ENCODE data around the gene GIT2. TPM values are rescaled to one million over a fixed set of nuclear protein-coding genes. Genes with fewer than 3 reads are reported as not detected.

GIT2 gene
- total RNA-seq, 4 donors from 2014 or later: 36.8 to 52.8 (median 42.3) TPM

GRCh38 chr12:109997393-109997792, 1.2 kb upstream of the GIT2 start:
- 84 to 89% methylated on average over 3 to 4 of the region's 4 CpGs for WGBS, 2 donors (ENCODE audit: low coverage in 1 of 2)
- Histone ChIP-seq H3K36me3 (no peaks in the 10 kb centered on the region), H3K4me1 (peaks cover 0 to 76% (median 19%) of the 10 kb centered on the region in 3 donors), H3K27ac (no peak overlapping the region), H3K4me3 (no peak overlapping the region), H3K9me3 (no peaks in the 10 kb centered on the region), H3K27me3 (no peaks in the 10 kb centered on the region)
- no peak for ATAC-seq
- no peak for TF ChIP-seq CTCF (IDR thresholded peaks at IDR 0.05)
- no peak for TF ChIP-seq EP300 (IDR thresholded peaks at IDR 0.05)
- no peak for TF ChIP-seq POLR2AphosphoS5 (IDR thresholded peaks at IDR 0.05)
- TF ChIP-seq POLR2A (IDR thresholded peaks at IDR 0.05): no peak

- 58% methylated on average over 2 of the region's 2 CpGs; no CpG with 5 or more reads in 1 of the 2 donors for WGBS, 2 donors (ENCODE audit: low coverage in 1 of 2)
- H3K27ac ChIP-seq: peak overlapping the region in 3 of 4 donors; percentile 83 to 89 (median 85)
Measured at GRCh38 chr12:109996483-109996853, 300 bp upstream of the GIT2 start.

GRCh38 chr12:109995361-109995685, 845 bp downstream of the GIT2 start:
- Histone ChIP-seq H3K27ac (peak overlapping the region in 3 of 4 donors; percentile 83 to 89 (median 85)), H3K36me3 (peaks cover 0 to 13% of the 10 kb centered on the region in 2 donors), H3K27me3 (no peaks in the 10 kb centered on the region), H3K9me3 (no peaks in the 10 kb centered on the region), H3K4me1 (peaks cover 0 to 67% (median 14%) of the 10 kb centered on the region in 3 donors), H3K4me3 (peak overlapping the region; percentile 55 to 100)
- 0% methylated on average over 5 to 6 of the region's 6 CpGs for WGBS, 2 donors (ENCODE audit: low coverage in 1 of 2)
- TF ChIP-seq POLR2AphosphoS5 (IDR thresholded peaks at IDR 0.05) (no peak), CTCF (IDR thresholded peaks at IDR 0.05) (no peak), POLR2A (IDR thresholded peaks at IDR 0.05) (no peak), EP300 (IDR thresholded peaks at IDR 0.05) (no peak)
- no peak for ATAC-seq

More at GRCh38 chr12:109996483-109996853, 300 bp upstream of the GIT2 start:
- no peaks in the 10 kb centered on the region for H3K9me3 ChIP-seq
- no peaks in the 10 kb centered on the region for H3K27me3 ChIP-seq
- peaks cover 0 to 71% (median 16%) of the 10 kb centered on the region in 3 donors for H3K4me1 ChIP-seq
- ATAC-seq: no peak
- no peak for TF ChIP-seq CTCF (IDR thresholded peaks at IDR 0.05)
- no peak for TF ChIP-seq EP300 (IDR thresholded peaks at IDR 0.05)
- TF ChIP-seq POLR2A (IDR thresholded peaks at IDR 0.05): no peak
- TF ChIP-seq POLR2AphosphoS5 (IDR thresholded peaks at IDR 0.05): no peak
- H3K4me3 ChIP-seq: peak overlapping the region; percentile 55 to 100
- peaks cover 0 to 2% of the 10 kb centered on the region in 2 donors for H3K36me3 ChIP-seq

- 32 to 49% methylated on average over 5 to 6 of the region's 6 CpGs for WGBS, 2 donors (ENCODE audit: low coverage in 1 of 2)
- TF ChIP-seq CTCF (IDR thresholded peaks at IDR 0.05) (no peak), POLR2A (IDR thresholded peaks at IDR 0.05) (no peak), POLR2AphosphoS5 (IDR thresholded peaks at IDR 0.05) (no peak), EP300 (IDR thresholded peaks at IDR 0.05) (no peak)
- Histone ChIP-seq H3K9me3 (no peaks in the 10 kb centered on the region), H3K36me3 (peaks cover 0 to 15% of the 10 kb centered on the region in 2 donors), H3K4me1 (peaks cover 2 to 70% (median 17%) of the 10 kb centered on the region in 3 donors), H3K27me3 (no peaks in the 10 kb centered on the region), H3K27ac (peak overlapping the region in 3 of 4 donors; percentile 27 to 89 (median 85)), H3K4me3 (peak overlapping the region in 1 of 2 donors; percentile 100)
- ATAC-seq: no peak
Measured at GRCh38 chr12:109994401-109995175, 1.6 kb downstream of the GIT2 start.

GRCh38 chr12:109993091-109993490, 3.1 kb downstream of the GIT2 start:
- Histone ChIP-seq H3K27ac (peak overlapping the region in 1 of 4 donors; percentile 2), H3K4me3 (no peak overlapping the region), H3K27me3 (no peaks in the 10 kb centered on the region), H3K4me1 (peaks cover 2 to 71% (median 14%) of the 10 kb centered on the region in 3 donors), H3K36me3 (peaks cover 0 to 29% of the 10 kb centered on the region in 2 donors), H3K9me3 (no peaks in the 10 kb centered on the region)
- ATAC-seq: no peak
- TF ChIP-seq EP300 (IDR thresholded peaks at IDR 0.05) (no peak), POLR2AphosphoS5 (IDR thresholded peaks at IDR 0.05) (no peak), CTCF (IDR thresholded peaks at IDR 0.05) (no peak), POLR2A (IDR thresholded peaks at IDR 0.05) (no peak)
- 52 to 83% methylated on average over 2 of the region's 2 CpGs for WGBS, 2 donors (ENCODE audit: low coverage in 1 of 2)
